ENCODE data around the gene CH25H. TPM values are rescaled to one million over a fixed set of nuclear protein-coding genes. Genes with fewer than 3 reads are reported as not detected.

The CH25H gene
- polyA plus RNA-seq, 1 of the 3 experiments (the other 2 are of a cell fraction): not detected

DNA sequence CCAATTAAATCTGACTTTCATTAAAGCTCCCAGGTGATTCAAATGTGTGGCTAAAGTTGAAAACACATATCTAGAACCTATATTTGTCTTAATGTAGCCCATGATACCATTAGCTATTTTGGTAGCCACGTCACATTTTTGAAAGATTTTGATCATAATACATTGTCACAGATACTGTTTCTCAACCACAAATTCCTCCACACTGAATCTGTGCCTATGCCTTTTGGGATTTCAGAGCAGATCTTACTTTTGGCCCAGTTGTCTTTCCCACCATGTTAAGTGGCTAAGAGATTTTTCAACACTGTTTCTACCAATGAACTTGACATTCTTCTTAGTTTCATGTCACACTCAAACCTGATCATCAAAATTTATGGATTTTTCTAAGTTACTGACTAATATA is 47.4 kb downstream of the CH25H start:
- POLR2A ChIA-PET: no interaction called here
- no peaks in the 10 kb centered on the region for H3K79me2 ChIP-seq (ENCODE audit: insufficient read depth)
- no peaks in the 10 kb centered on the region for H3K9me3 ChIP-seq
- H4K20me1 ChIP-seq (ENCODE audit: insufficient read depth): no peaks in the 10 kb centered on the region
- no peak overlapping the region for H2AFZ ChIP-seq (ENCODE audit: low read depth)
- 33% methylated on average over 1 of the region's 1 CpG for WGBS (ENCODE audit: low lambda C conversion rate)
- no peak overlapping the region for H3K9ac ChIP-seq
- H3F3A ChIP-seq (replicated peaks; ENCODE audit: insufficient read depth): no peaks in the 10 kb centered on the region
- no peak overlapping the region for H3K27ac ChIP-seq (ENCODE audit: low read depth in 2 of 2, low read length in 1 of 2)
- DNase-seq: no peak
- no peak overlapping the region for H3K4me2 ChIP-seq
- no peaks in the 10 kb centered on the region for H3K36me3 ChIP-seq (replicated peaks in 1 of 2; ENCODE audit: control insufficient read depth in 1 of 2, insufficient read depth in 2 of 2, low read length in 1 of 2)
- CTCF ChIA-PET: interaction anchor here (1.4 kb wide), 1 partner anchor 16 kb away, joined by 3 read pairs; no protein-coding TSS in a partner anchor
- no peak overlapping the region for H3K4me3 ChIP-seq (ENCODE audit: low read depth in 2 of 2, low read length in 1 of 2)
- no peaks in the 10 kb centered on the region for H3K9me2 ChIP-seq
- H3K27me3 ChIP-seq (ENCODE audit: insufficient read depth): no peaks in the 10 kb centered on the region
- TF ChIP-seq YY1 (IDR thresholded peaks at IDR 0.05; ENCODE audit: low read depth) (no peak), RAD21 (IDR thresholded peaks at IDR 0.05; ENCODE audit: low read length) (no peak), EP300 (IDR thresholded peaks at IDR 0.05; ENCODE audit: borderline replicate concordance in 1 of 2, low read depth in 1 of 2, low read length in 1 of 2) (no peak), CHD2 (IDR thresholded peaks at IDR 0.05; ENCODE audit: low read length, partially characterized antibody) (no peak), RFX5 (IDR thresholded peaks at IDR 0.05; ENCODE audit: low read length) (no peak), FOSL2 (IDR thresholded peaks at IDR 0.05; ENCODE audit: borderline replicate concordance, low read depth) (no peak), MXI1 (IDR thresholded peaks at IDR 0.05; ENCODE audit: low read depth, low read length) (no peak), FOXM1 (IDR thresholded peaks at IDR 0.05; ENCODE audit: low read depth) (no peak), SMC3 (IDR thresholded peaks at IDR 0.05; ENCODE audit: low read depth, low read length) (no peak), NFIC (IDR thresholded peaks at IDR 0.05; ENCODE audit: borderline replicate concordance) (no peak), GATA2 (CRISPR knock-in tag; IDR thresholded peaks at IDR 0.05) (no peak)
- TF ChIP-seq, protein P1, sequence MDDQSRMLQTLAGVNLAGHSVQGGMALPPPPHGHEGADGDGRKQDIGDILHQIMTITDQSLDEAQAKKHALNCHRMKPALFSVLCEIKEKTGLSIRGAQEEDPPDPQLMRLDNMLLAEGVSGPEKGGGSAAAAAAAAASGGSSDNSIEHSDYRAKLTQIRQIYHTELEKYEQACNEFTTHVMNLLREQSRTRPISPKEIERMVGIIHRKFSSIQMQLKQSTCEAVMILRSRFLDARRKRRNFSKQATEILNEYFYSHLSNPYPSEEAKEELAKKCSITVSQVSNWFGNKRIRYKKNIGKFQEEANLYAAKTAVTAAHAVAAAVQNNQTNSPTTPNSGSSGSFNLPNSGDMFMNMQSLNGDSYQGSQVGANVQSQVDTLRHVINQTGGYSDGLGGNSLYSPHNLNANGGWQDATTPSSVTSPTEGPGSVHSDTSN (IDR thresholded peaks at IDR 0.05): no peak
- TF ChIP-seq, protein P2, sequence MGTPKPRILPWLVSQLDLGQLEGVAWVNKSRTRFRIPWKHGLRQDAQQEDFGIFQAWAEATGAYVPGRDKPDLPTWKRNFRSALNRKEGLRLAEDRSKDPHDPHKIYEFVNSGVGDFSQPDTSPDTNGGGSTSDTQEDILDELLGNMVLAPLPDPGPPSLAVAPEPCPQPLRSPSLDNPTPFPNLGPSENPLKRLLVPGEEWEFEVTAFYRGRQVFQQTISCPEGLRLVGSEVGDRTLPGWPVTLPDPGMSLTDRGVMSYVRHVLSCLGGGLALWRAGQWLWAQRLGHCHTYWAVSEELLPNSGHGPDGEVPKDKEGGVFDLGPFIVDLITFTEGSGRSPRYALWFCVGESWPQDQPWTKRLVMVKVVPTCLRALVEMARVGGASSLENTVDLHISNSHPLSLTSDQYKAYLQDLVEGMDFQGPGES (IDR thresholded peaks at IDR 0.05; ENCODE audit: low read depth, low read length): no peak
- H3K4me1 ChIP-seq (ENCODE audit: control insufficient read depth in 1 of 2, insufficient read depth in 2 of 2, low read depth in 1 of 2, low read length in 1 of 2): 0 out of 4 replicates have a peak, but pooled peaks cover 0 to 5% of the 10 kb centered on the region in 2 experiments

DNA sequence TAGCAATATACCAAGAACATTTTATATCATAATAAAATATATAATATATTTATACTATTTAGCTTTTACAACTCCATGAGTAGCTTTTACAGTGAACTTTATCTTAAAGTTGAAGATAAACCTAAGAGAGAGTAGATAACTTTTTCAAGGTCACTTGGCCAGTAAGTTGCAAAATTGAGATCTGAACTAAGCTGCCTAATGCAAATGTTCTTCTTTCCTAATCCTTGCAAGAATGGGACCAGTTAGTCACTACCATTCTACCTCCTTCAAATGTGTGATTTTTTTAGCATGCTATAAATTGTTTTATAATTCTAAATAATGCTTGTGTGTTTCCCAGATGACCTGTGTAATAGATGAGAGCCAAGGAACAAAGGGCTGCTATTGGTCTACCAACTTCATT is 47.8 kb downstream of the CH25H start:
- Histone ChIP-seq H3K9me2 (no peaks in the 10 kb centered on the region), H3K9ac (no peak overlapping the region), H3K79me2 (ENCODE audit: insufficient read depth) (no peaks in the 10 kb centered on the region), H4K20me1 (ENCODE audit: insufficient read depth) (no peaks in the 10 kb centered on the region), H2AFZ (ENCODE audit: low read depth) (no peak overlapping the region), H3K4me1 (ENCODE audit: control insufficient read depth in 1 of 2, insufficient read depth in 2 of 2, low read depth in 1 of 2, low read length in 1 of 2) (0 out of 4 replicates have a peak, but pooled peaks cover 0 to 5% of the 10 kb centered on the region in 2 experiments), H3K4me2 (no peak overlapping the region), H3K27me3 (ENCODE audit: insufficient read depth) (no peaks in the 10 kb centered on the region), H3K36me3 (replicated peaks in 1 of 2; ENCODE audit: control insufficient read depth in 1 of 2, insufficient read depth in 2 of 2, low read length in 1 of 2) (no peaks in the 10 kb centered on the region), H3K4me3 (ENCODE audit: low read depth in 2 of 2, low read length in 1 of 2) (no peak overlapping the region), H3F3A (replicated peaks; ENCODE audit: insufficient read depth) (no peaks in the 10 kb centered on the region), H3K9me3 (no peaks in the 10 kb centered on the region), H3K27ac (ENCODE audit: low read depth in 2 of 2, low read length in 1 of 2) (no peak overlapping the region)
- CTCF ChIA-PET: interaction anchor here (1.4 kb wide), 1 partner anchor 15 kb away, joined by 3 read pairs; no protein-coding TSS in a partner anchor
- TF ChIP-seq NRF1 (IDR thresholded peaks at IDR 0.05; ENCODE audit: low read depth, low read length): no peak
- TF ChIP-seq, protein P3, sequence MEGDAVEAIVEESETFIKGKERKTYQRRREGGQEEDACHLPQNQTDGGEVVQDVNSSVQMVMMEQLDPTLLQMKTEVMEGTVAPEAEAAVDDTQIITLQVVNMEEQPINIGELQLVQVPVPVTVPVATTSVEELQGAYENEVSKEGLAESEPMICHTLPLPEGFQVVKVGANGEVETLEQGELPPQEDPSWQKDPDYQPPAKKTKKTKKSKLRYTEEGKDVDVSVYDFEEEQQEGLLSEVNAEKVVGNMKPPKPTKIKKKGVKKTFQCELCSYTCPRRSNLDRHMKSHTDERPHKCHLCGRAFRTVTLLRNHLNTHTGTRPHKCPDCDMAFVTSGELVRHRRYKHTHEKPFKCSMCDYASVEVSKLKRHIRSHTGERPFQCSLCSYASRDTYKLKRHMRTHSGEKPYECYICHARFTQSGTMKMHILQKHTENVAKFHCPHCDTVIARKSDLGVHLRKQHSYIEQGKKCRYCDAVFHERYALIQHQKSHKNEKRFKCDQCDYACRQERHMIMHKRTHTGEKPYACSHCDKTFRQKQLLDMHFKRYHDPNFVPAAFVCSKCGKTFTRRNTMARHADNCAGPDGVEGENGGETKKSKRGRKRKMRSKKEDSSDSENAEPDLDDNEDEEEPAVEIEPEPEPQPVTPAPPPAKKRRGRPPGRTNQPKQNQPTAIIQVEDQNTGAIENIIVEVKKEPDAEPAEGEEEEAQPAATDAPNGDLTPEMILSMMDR (IDR thresholded peaks at IDR 0.05): no peak
- TF ChIP-seq EZH2phosphoT487 (IDR thresholded peaks at IDR 0.05; ENCODE audit: borderline replicate concordance, low read depth): no peak
- TF ChIP-seq TCF12 (IDR thresholded peaks at IDR 0.05): no peak
- no peak for TF ChIP-seq RXRA (IDR thresholded peaks at IDR 0.05; ENCODE audit: borderline replicate concordance, low read depth)
- TF ChIP-seq EP300 (IDR thresholded peaks at IDR 0.05; ENCODE audit: borderline replicate concordance in 1 of 2, low read depth in 1 of 2, low read length in 1 of 2): no peak
- no peak for DNase-seq
- POLR2A ChIA-PET: no interaction called here
